Endothelial cell (in vitro differentiated cells): ENCODE data around the gene FANCG. TPM values are rescaled to one million over a fixed set of nuclear protein-coding genes. Genes with fewer than 3 reads are reported as not detected.

Experiments used
- DNase-seq: peaks from one replicate; pipeline ENCODE4 v3.0.0; 2021; ENCODE audit warnings: low spot score
- H3K27ac Mint-ChIP-seq: one replicate; pipeline ENCODE4 v1.8.0; 2021; ENCODE audit warnings: mixed read lengths, inconsistent platforms; ENCODE audit not compliant: unreplicated experiment
- H3K27me3 Mint-ChIP-seq: one replicate; pipeline ENCODE4 v1.8.0; 2021; ENCODE audit warnings: mild to moderate bottlenecking, moderate library complexity, mixed read lengths, inconsistent platforms; ENCODE audit not compliant: unreplicated experiment
- H3K36me3 Mint-ChIP-seq: one replicate; pipeline ENCODE4 v1.8.0; 2021; ENCODE audit warnings: mild to moderate bottlenecking, low read depth, mixed read lengths, inconsistent platforms; ENCODE audit not compliant: unreplicated experiment
- H3K4me1 Mint-ChIP-seq: one replicate; pipeline ENCODE4 v1.8.0; 2021; ENCODE audit warnings: mild to moderate bottlenecking, mixed read lengths, inconsistent platforms; ENCODE audit not compliant: unreplicated experiment
- H3K4me3 Mint-ChIP-seq: one replicate; pipeline ENCODE4 v1.8.0; 2021; ENCODE audit warnings: mild to moderate bottlenecking, mixed read lengths, inconsistent platforms; ENCODE audit not compliant: unreplicated experiment
- H3K9me3 Mint-ChIP-seq: one replicate; pipeline ENCODE4 v1.8.0; 2021; ENCODE audit warnings: mixed read lengths, inconsistent platforms; ENCODE audit not compliant: unreplicated experiment
- total RNA-seq: library from RNA; stranded (reverse); fragmentation: NEBNext Ultra II Directional; extraction: Animal tissue kit (Norgen Biotek cat#: 25700); gene quantifications from one replicate; pipeline ENCODE4 v1.2.1, GENCODE V29; 2021; ENCODE audit not compliant: unreplicated experiment
- TF ChIP-seq, protein P1 (sequence below): fragments of 200-600 bp; sonication (generic); IDR thresholded peaks from one replicate; pipeline ENCODE4 v1.5.0; 2021; ENCODE audit warnings: antibody characterized with exemption; ENCODE audit not compliant: unreplicated experiment

The FANCG gene
- total RNA-seq, 1 donor from 2014 or later = 41.4 TPM

DNA sequence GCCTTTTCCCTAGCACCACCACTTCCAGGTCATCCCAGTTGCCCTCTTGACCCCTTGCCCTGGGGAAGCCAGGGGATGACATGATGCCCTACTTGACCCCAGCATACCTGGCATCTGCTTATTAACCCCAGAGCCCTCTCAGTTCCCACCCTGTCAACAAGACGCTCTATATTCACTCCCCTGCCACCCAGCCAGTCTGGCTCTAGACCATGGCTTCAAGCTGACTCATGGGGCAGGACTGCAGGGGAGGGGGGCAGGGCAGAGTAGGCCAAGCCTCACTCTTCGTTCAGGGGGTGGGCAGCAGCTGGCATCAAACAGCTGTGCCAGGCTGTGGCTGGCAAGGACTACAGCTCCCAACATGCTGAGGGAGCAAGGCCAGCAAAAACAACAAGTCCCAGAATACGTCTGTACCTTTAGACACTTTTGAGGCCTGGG, 30.6 kb upstream of the FANCG start:
- peak overlapping the region; percentile 67 for H3K27ac Mint-ChIP-seq
- peak overlapping the region; percentile 87 for H3K4me3 Mint-ChIP-seq
- no peaks in the 10 kb centered on the region for H3K9me3 Mint-ChIP-seq
- TF ChIP-seq, protein P1, sequence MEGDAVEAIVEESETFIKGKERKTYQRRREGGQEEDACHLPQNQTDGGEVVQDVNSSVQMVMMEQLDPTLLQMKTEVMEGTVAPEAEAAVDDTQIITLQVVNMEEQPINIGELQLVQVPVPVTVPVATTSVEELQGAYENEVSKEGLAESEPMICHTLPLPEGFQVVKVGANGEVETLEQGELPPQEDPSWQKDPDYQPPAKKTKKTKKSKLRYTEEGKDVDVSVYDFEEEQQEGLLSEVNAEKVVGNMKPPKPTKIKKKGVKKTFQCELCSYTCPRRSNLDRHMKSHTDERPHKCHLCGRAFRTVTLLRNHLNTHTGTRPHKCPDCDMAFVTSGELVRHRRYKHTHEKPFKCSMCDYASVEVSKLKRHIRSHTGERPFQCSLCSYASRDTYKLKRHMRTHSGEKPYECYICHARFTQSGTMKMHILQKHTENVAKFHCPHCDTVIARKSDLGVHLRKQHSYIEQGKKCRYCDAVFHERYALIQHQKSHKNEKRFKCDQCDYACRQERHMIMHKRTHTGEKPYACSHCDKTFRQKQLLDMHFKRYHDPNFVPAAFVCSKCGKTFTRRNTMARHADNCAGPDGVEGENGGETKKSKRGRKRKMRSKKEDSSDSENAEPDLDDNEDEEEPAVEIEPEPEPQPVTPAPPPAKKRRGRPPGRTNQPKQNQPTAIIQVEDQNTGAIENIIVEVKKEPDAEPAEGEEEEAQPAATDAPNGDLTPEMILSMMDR = no peak
- H3K4me1 Mint-ChIP-seq = peaks cover 26% of the 10 kb centered on the region
- H3K27me3 Mint-ChIP-seq = peaks cover 11% of the 10 kb centered on the region
- H3K36me3 Mint-ChIP-seq = peaks cover 24% of the 10 kb centered on the region
- DNase-seq = no peak

DNA sequence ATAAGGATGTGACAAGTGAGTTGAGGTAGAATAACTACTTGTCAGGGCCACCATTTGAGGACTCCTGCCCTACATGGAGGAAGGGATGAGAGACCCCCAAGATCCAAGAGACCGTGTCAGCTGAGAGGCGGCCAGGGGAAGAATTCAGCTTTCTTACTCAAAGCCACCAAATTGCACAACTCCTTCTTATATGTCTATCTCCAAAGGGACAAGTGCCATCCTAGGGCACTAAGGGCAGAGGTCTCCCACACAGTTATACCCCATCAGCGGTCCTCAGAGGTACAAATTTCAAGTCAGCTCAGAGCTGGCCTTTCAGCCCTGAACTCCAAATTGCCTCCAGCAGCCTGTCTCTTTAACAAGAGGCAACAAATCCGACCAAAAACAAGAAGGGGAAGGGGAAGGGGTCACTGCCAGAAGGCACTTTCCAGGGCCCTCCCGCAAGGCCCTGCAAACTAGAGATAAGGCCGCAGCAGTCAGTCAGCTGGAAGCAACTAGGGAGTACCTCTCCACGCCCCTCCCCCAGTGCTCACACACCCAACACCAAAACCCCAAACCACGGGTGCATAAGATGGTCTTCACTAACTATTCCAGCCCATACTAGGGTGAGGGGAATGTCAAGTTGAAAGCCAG, 29.3 kb upstream of the FANCG start:
- Mint-ChIP-seq H3K4me1 (peaks cover 24% of the 10 kb centered on the region), H3K27me3 (peaks cover 15% of the 10 kb centered on the region), H3K27ac (no peak overlapping the region), H3K9me3 (no peaks in the 10 kb centered on the region), H3K4me3 (peak overlapping the region; percentile 74), H3K36me3 (peaks cover 31% of the 10 kb centered on the region)
- TF ChIP-seq, protein P1 = no peak
- DNase-seq = no peak

DNA sequence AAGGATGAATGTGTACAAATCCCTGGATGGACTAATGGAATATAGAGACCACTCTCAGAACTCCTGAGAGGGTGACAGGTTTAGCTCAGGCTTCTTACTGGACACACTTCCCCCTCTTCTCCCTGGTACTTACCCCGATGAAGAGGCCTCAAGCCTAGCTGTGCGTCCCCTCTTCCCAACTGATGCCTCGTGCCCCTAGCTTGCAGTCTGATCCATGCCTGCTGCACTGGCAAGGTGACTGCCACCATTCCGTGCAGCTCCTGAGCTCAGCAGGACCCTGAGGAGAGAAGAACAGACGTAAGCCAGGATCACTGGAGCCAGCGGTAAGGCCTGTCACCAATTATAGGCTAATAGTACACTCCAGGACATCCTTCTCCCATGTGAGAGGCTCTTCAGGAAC, 28.7 kb upstream of the FANCG start:
- H3K27ac Mint-ChIP-seq = no peak overlapping the region
- no peaks in the 10 kb centered on the region for H3K9me3 Mint-ChIP-seq
- H3K27me3 Mint-ChIP-seq = peaks cover 20% of the 10 kb centered on the region
- H3K4me3 Mint-ChIP-seq = no peak overlapping the region
- peaks cover 24% of the 10 kb centered on the region for H3K4me1 Mint-ChIP-seq
- TF ChIP-seq, protein P1 = no peak
- no peak for DNase-seq
- peaks cover 32% of the 10 kb centered on the region for H3K36me3 Mint-ChIP-seq

DNA sequence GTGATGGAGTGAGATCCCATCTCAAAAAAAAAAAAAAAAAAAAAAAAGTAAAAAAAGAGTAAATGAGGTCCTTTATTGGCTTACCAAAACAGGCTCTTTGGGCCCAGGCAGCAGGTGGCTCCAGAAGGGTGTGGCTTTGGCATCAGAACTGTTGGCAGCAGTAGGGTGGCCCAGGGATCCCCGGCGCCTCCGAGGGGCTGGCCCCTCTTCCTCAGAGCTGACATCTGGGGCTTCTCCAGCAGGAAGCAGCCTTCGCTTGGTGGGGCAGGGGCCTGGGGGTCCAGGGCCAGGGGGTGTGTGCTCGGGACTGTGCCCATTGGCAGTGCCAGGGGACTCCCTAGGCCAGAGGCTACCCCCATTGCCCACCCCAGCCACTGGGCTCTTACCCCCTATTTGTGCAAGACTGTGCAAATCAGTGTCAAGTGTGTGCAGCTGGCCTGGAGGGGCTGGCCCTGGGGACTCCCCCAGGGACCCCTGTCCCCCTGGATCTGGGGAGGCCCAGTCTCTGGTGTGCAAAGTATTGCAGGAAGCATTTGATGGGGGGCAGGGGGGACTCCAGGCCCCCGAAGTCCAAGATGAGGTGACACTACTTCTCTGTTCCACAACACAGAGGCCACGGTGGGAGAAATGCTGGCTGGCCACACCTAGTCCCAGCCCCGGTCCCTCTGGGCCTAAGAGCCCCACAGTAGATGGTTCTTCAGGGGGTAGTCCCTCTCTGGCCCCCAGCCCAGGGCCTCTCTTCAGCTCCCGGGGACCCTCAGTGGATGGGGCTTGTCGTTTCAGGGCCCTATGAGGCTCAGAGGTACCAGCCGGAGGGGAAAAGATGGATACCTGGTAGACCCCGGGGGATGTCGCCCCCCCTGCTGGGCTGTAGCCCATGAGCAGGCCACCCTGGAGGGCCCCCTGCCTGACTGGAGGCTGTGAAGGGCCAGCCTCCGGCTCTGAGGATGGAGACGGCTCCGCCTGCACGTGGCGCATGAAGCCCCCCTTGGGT, 27.9 kb upstream of the FANCG start:
- peaks cover 31% of the 10 kb centered on the region for H3K4me1 Mint-ChIP-seq
- no peak overlapping the region for H3K27ac Mint-ChIP-seq
- no peaks in the 10 kb centered on the region for H3K9me3 Mint-ChIP-seq
- TF ChIP-seq, protein P1 = no peak
- peaks cover 27% of the 10 kb centered on the region for H3K27me3 Mint-ChIP-seq
- DNase-seq = no peak
- H3K36me3 Mint-ChIP-seq = peaks cover 39% of the 10 kb centered on the region
- no peak overlapping the region for H3K4me3 Mint-ChIP-seq
